HPDE6-E6E7 (cell line): ENCODE data around the gene LRRTM1.

ENCODE experiments used
- DNase-seq: peaks from one replicate; pipeline ENCODE4 v3.0.0; 2011; ENCODE audit warnings: missing footprints; ENCODE audit errors: extremely low spot score

Gene LRRTM1, protein sequence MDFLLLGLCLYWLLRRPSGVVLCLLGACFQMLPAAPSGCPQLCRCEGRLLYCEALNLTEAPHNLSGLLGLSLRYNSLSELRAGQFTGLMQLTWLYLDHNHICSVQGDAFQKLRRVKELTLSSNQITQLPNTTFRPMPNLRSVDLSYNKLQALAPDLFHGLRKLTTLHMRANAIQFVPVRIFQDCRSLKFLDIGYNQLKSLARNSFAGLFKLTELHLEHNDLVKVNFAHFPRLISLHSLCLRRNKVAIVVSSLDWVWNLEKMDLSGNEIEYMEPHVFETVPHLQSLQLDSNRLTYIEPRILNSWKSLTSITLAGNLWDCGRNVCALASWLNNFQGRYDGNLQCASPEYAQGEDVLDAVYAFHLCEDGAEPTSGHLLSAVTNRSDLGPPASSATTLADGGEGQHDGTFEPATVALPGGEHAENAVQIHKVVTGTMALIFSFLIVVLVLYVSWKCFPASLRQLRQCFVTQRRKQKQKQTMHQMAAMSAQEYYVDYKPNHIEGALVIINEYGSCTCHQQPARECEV

DNA sequence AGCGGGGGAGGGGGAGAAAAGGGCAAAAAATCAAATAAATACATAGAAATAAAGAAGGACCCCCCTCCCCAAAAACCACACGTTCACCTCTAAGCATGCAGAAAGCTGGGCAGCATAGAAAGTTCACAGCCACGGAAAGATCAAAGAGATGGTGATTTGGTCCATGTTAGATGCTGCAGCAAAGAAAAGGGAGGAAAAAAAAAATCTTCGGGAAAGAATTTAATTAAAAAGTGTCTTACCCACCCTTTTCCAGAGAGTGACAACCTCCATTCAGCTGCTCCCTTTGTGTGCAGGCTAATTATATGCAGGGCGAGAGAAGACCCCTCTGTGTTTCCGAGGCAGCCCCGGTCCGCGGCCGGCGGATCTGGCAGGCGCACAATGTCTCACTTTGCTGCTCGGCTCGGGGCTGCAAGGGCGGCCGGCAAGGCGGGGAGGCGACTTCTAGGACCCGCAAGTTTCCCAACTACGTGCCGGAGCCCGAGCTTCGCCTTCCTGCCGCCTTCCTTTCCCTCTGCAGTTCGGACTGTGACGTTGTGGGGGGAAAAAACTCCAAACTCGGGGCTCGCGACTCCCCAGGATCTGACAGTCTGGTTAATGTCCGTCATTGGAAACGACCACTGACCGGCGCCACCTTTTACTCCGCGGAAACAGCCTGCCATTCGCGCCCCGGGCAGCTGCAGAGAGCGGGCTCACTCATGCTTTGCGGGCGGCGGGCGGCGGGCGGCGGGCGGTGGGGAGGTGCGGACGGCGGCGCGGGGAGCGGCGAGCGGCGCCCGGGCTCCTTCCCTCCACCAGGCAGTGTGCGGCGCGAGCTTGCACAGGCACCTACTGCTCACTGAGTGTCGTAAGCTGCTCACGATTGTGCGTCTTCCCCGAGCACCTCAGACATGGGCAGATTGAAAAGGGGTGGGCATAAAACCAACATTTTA, at the start of gene LRRTM1:
LRRTM1 (minus strand) TSS at position 844 of the 929 bp plus-strand sequence. CDS start 933 bp downstream, outside the sequence.
- no peak for DNase-seq

DNA sequence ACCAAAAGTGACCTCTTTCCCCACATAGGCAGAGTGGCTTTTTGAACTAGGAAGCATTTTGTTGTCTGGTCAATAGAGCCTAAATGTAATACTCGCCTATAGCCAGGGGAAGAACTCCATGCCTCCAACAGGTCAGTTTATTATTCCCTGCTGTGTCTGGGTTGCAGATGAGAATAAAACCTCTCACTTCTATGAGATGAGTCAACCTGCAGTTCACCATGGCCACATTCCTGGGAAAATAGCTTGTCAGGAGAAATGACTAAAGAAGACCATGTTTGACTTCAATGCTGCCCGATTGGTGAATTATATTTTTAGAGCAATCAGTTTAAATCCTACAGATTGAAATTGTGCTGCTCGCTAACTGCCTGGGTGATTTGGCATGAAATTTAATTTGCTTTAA, 46.7 kb upstream of the LRRTM1 start:
- no peak for DNase-seq

DNA sequence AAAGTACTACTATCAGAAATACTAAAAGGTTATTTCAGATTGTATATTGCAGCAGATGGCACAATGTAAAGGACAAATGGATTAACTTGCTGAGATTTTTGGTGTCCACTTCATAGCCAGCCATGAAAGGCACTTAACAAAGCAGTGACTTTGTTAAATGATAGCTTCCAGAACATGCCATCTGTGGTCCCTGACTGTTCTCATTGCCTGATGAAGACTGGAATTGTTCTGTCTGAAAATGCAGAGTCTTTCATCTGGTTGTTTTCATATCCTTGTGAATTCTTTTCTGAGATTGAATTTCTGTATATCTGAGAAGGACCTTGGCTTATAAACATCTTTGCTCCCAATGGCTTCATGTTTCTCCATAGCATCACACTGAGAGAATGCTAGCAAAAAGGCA, 44.4 kb upstream of the LRRTM1 start:
- no peak for DNase-seq

DNA sequence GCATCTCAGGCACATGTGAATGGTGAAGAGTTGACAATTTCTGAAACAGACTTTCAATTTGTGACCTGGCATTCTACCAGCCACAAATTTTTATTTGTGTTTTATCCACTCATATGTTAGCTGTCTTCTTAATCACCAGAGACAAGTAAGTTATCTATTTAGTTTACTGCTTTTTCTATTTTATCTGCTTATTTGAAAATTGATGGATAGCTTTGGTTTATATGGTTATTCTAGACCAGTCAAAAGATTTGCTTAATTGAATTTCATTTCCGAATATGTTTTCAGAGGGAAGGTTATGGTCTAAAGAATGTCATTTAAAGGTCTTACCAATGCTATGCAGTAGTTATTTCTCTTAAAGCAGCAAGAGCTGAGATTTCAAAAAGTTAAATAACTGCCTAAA, 43.5 kb upstream of the LRRTM1 start:
- no peak for DNase-seq

DNA sequence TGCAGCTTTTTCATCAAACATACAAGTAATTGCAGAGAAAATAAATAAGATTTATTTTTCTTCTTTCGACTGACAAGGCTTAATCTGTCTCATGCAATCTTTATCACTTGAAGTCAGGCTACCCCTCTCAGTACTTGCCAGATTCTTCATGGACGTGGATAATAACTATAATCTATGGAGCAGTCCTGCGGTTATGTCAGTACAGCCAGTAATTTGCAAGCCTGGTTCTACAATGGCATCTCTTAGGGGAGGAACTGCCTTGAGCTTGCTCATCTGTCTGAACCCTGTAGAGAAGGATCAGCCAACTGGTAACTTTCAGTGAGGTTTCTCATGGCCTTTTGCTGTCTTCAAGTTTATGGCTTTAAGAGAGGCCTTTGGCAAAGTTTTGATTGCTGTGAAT, 35.5 kb upstream of the LRRTM1 start:
- DNase-seq = no peak

DNA sequence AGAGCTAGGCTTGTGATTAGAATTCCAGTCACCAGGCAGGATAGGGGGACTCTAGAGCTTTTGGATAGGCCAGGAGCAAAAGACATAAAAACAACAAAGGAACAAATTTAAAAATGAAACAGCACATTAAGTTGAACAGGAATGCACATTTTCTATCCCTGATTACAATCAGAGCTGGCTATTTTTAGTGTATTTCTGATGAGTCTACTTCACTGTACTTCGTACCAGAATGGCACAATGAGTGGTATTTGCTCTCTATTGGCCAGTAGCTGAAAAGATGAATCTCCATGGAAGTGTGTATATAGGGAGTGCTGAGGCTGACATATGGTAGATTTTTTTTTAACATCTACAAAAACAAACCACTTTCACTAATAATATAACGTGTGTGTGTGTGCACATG, 34.2 kb upstream of the LRRTM1 start:
- no peak for DNase-seq

DNA sequence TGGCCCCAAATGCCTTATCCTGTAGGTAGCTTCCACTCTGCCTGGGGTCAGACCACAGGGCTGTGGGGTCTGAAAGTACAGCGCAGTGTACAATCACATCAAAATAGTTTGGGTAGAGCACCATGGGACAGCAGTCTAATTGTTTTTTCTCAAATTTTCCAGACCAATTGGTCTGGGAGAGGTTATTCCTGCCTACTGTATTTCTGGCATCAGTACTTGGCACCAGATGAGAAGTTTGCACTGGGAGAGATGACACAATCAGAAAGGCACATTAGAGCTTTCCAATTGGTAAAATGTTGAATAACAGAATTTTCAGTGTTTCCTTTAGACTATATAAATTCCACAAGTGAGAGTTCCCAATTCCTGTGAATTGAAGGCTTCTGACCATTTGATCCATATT, 30.9 kb upstream of the LRRTM1 start:
- DNase-seq = no peak

DNA sequence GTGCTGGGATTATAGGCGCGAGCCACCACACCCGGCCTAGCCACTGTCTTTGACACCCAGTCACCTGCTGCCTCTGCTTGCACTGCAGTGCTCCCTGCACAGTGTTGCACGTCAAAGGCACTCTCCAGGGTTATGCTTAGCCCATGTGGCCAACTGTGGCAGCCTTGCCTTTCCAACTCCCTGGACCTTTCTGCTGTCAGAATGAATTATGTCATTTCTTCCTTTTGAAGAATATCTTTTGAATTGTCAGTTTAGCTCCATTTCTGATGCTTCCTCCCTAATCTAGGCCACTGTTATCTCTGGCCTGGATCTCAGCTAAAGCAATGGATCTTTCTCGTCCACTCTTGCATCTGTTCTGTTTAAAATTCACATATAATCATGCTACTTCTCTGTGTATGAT, 29.3 kb upstream of the LRRTM1 start:
- no peak for DNase-seq

DNA sequence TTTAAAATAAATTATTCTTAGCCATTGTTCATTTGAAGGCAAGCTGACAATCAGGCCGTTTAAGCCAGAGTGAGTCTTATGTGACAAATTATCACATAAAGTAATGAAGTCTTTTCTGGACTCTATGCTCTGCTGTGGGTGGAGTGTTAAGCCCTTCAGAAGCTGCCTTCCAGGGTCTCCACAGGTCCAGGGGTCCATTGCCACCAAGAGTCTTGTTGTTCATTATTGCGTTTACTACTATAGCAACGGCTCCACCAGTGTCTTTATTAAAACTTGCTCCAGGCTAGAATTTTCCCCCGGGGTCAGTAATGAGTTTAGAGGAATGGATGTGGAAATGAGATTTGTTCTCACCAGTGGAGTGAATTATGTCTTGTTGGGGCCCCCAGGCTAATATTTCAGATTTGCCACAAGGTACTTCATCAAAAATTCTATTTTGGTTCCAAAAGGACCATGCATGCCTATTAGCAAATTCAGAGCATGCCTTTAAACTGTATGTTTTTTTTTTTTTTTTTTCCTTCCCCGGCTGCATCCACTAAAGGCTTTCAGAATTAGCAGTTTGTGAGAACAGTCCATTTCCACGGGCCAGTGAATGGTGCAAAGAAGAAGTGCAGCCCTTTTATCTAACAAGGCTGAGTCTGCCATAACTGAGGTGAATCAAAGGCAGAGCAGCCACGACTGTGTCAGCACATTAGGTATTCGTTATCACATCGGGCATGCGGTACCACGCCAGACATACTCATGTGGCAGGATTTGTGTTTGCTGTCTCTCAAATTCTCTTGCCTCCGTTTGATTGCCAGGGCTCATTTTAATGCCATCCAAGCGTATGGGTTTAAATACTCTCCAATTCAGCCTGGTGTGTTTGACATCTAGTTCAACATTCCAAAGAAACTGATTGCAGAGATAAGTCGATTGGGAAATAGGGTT, 26.2 kb upstream of the LRRTM1 start:
- no peak for DNase-seq

DNA sequence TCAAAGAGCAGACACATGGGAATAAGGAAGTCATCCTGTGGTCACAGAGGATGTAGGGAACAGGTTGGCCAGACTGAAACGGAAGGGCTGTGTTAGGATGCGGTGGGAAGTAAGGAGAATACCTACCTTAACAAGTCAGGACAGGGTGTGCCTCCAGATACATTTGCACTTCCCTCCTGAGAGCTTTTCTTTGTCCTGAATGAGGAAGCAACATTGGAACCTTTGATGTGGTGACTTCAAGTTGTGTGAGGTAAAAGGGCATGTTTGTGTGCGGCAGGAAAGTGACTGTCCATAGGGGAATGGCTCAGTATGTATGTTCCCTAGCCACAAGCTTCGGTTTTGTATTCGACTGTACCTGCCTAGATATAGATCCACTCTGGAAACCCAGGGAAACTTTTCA, 24.9 kb upstream of the LRRTM1 start:
- DNase-seq = no peak

DNA sequence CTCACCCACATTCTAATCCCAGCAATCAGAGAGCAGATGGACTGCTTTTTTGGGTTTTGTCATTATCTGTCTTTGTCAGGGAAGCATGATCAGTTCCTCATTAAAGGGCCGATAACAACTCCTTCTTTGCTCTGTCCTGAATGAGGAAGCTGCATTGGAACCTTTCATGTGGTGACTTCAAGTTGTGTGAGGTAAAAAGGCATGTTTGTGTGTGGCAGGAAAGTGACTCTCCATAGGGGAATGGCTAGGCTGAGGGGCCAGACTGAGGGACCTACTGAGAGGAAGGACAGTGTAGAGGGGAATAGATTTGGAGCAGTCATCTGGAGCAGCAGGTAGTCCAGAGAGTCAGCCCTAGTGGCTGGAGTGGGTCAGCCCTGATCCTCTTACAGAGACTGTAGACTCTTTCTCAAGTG, 23.6 kb upstream of the LRRTM1 start:
- no peak for DNase-seq

DNA sequence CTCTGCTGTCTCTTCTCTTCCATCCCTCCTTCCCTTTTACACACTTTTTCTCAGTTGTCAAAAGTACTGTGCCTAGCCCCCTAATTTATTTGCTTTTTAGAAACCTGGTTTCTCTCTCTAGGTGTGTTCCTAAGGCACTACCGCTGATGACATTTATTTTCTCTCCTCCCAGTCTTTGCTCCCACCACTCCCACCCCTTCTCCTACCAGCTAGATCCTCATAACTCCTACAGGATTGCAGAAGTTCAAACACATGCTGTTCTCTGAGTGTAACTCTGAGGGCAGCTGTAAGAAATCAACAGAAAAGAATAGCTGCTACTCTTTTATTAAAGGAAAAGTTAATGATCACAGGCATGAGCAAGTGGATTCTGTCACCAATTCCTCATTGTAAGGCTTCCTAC, 22.3 kb upstream of the LRRTM1 start:
- DNase-seq = no peak

DNA sequence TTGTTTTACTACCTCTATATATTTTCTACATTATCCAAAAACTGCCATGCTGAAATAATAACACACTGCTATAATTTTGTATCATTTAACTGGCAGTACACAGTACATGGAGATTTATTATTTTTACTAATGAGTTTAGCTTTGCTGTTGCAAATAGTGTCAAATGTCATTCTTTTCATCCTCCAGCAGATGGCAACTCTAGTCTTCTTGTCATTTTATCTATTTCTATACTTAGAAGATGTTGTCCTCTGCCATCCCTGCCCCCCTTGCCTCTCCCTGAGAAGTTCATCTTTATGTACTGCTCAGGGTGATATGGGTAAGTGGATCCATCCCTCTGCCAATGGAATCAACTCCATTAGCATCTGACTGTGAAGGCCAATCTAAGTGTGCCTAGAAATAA, 21.7 kb upstream of the LRRTM1 start:
- no peak for DNase-seq

DNA sequence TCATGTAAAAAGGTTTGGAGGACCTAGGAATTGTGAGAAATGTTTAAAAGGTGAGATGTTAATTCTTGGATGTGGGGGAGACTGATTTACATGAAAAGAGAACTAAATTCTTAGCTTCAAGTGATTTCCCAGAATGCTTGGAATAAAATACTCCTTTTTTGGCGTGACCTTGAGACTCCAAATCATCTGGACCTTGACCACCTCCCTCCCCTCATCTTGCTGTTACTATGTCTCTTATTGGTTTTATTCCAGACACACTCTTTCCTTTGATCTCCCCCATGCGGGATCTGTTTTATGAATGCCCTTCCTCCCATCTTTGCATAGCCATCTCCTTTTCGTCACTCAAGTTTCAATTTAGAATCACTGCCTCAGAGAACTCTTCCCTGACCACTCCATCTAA, 20.0 kb upstream of the LRRTM1 start:
- no peak for DNase-seq

DNA sequence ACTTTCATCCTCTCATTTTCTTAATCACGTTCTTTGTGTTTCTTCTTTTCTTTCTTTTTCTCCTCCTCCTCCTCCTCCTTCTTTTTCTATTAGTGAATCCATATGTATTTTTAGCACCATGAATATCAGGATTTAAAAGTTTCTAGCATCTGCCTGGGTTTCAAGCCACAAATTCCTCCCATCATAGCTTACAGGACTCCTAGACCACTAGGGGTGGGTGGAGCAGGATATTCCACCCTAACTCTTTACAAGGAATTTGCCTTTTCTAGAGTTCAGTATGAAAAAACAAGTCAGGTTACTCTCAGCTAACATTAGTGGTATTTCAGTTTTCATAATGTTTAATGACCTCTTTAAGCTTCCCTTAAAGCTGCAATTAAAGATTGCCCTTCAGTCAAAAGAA, 19.1 kb upstream of the LRRTM1 start:
- DNase-seq = no peak

DNA sequence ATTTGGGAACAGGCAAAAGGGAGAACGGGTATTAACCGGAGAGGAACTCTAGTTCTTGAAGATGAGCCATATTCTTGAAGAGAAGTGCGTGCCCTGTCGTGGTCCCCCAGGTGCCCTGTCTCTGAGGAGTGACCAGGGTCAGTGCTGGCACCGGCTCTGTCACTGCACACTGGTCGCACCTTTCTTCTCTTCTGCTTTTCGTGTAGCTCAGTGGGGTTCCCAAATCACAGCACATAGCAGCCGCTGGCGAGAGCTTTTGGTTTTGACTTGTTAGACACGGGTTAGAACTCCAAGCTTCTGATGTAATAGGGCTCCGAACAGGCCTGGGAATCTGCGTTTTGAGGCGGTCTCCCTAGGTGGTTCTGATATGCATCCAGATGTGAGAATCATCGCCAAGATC, 18.4 kb upstream of the LRRTM1 start:
- DNase-seq = no peak

DNA sequence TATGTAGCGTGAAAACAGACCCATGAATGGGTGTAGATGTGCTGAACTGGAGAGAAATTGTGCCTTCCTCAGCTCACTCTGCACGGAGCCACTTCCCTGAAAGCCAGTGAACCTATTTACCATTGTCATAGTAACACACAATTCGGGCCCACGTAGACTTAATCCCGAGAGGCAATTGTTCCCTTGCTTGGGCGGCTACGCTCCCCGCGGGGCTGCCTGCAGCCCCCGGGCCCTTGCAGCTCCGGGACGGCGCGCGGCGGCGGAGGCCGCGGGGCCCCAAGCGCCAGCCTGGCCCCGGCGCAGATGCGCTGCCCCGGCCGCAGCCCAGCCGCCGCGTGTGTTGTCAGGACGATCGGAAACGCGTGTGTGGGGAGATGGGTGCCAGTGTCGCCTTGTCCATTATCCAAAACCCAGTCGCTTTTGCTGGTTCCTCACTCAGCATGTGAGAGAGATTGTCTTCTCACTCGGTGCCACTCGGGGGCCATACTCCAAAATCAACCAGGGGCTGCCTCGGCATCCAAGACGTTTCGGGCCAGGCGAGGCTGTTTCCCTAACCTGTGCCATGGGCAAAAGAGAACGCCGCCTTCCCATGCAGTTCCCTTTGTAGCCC, 17.9 kb upstream of the LRRTM1 start:
- no peak for DNase-seq

DNA sequence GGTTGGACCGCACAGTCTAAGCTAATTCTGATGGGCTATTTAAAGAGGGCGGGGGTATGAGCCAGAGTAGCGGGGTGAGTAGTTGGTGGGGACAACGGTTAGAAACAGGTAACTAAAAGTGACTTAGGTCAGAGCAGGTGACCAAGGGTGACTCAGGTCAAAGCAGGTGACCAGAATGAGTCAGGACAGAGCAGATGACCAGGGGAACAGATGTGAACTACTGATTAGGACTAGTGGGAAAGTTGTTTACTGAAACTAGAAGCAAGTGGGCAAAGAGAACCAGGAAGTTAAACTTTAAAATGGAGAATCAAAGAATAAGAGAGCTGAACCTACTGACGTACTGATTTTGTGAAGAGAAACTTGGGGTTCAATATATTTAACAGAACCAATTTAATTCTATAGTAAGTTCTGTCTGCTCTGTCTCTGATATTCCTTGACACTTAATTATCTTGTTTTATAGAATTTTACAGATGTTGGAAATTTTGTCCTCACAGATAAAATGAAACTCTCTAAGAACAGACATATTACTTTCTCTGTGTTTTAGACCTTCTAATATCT, 7.8 kb upstream of the LRRTM1 start:
- no peak for DNase-seq

DNA sequence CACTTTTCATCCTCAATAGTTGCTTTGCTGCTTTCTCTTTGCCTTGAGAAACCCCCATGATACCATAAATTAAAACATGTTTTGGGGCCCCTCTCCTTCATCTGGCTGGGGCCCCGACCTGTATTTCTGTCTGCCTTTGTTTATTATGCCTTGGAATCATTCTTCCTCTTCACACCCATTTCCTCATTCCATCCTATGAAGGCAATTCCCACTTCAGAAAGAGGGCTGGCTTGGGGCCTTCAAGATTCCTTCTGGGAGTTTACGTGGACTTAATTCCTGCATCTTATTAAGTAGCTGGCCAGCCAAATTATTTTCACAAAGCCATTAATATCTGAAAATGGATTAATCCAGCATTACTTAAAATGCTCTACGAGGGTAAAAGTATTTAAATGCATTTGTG, 6.8 kb upstream of the LRRTM1 start:
- DNase-seq = no peak

DNA sequence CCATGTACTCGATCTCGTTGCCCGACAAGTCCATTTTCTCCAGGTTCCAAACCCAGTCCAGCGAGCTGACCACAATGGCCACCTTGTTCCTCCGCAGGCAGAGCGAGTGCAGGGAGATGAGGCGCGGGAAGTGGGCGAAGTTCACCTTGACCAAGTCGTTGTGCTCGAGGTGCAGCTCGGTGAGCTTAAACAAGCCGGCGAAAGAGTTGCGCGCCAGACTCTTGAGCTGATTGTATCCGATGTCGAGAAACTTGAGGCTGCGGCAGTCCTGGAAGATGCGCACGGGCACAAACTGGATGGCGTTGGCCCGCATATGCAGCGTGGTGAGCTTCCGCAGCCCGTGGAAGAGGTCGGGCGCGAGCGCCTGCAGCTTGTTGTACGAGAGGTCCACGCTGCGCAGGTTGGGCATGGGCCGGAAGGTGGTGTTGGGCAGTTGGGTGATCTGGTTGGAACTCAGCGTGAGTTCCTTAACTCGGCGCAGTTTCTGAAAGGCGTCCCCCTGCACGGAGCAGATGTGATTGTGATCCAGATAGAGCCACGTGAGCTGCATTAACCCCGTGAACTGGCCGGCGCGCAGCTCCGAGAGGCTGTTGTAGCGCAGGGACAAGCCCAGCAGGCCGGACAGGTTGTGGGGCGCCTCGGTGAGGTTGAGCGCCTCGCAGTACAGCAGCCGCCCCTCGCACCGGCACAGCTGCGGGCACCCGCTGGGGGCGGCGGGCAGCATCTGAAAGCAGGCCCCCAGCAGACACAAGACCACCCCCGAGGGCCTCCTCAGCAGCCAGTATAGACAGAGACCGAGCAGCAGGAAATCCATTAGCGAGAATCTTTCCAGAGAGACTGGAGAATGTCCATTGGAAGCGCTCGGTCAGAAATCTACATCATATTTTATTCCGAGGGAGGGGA, 1.3 kb downstream of the LRRTM1 start:
- DNase-seq = no peak
